Choroid plexus epithelial cell (primary cell): ENCODE measurements around the gene FBRS.
"Not testable (repeated sequence)": the region's sequence is repeated elsewhere in the genome, so short reads cannot be mapped to it uniquely, and the experiment has no call there.

Experiments
- DNase-seq: peaks from one replicate; pipeline ENCODE4 v3.0.0-alpha.2; 2010; ENCODE audit warnings: low read depth
- H3K4me3 ChIP-seq: 2 replicates; pipeline ENCODE4 v1.5.1; 2011; ENCODE audit warnings: low read depth, mild to moderate bottlenecking, control low read depth, low read length, moderate library complexity
- CTCF ChIP-seq: conservative IDR thresholded peaks from 2 replicates; pipeline ENCODE4 v1.5.1; 2011; ENCODE audit warnings: low read depth, mild to moderate bottlenecking, control low read depth, inconsistent platforms, low read length, moderate library complexity

Gene FBRS

GRCh38 chr16:30699615-30700099 lies 41.4 kb downstream of the FBRS start:
- no peak for DNase-seq
- TF ChIP-seq CTCF: no peak
- H3K4me3 ChIP-seq: peak overlapping the region; percentile 99

- peak overlapping the region; percentile 16 for H3K4me3 ChIP-seq
- TF ChIP-seq CTCF: no peak
- peak; percentile 72 for DNase-seq
These were observed 42.3 kb downstream of the FBRS start for GRCh38 chr16:30700491-30700890.

- TF ChIP-seq CTCF: no peak
- no peak for DNase-seq
- no peak overlapping the region for H3K4me3 ChIP-seq
These were observed 42.7 kb downstream of the FBRS start for GRCh38 chr16:30700971-30701370.

- DNase-seq, H3K4me3 ChIP-seq: not testable (repeated sequence)
These were observed 44.8 kb downstream of the FBRS start for GRCh38 chr16:30703071-30703470.

- no peak overlapping the region for H3K4me3 ChIP-seq
- TF ChIP-seq CTCF: no peak
- DNase-seq: no peak
These were observed 45.7 kb downstream of the FBRS start for GRCh38 chr16:30703971-30704370.

GRCh38 chr16:30706046-30706445 lies 47.8 kb downstream of the FBRS start:
- no peak for DNase-seq
- no peak for TF ChIP-seq CTCF
- no peak overlapping the region for H3K4me3 ChIP-seq

- no peak for DNase-seq
- H3K4me3 ChIP-seq: no peak overlapping the region
- TF ChIP-seq CTCF: no peak
These were observed 52.7 kb downstream of the FBRS start for GRCh38 chr16:30710971-30711370.

GRCh38 chr16:30711712-30712111 lies 53.5 kb downstream of the FBRS start:
- no peak for TF ChIP-seq CTCF
- H3K4me3 ChIP-seq: no peak overlapping the region
- DNase-seq: no peak
